GM12891 (cell line): ENCODE data around the gene FRMPD4.

Experiments
- PAX5 ChIP-seq: IDR thresholded peaks from 2 replicates; pipeline ENCODE4 v1.6.1; 2011; ENCODE audit warnings: low read length, moderate library complexity, mild to moderate bottlenecking; ENCODE audit not compliant: insufficient read depth, severe bottlenecking
- POLR2A ChIP-seq: IDR thresholded peaks from 2 replicates; pipeline ENCODE4 v1.6.1; 2011; ENCODE audit warnings: low read depth, low read length, control low read depth
- POLR2AphosphoS5 ChIP-seq: IDR thresholded peaks from 2 replicates; pipeline ENCODE4 v1.6.1; 2011; ENCODE audit warnings: low read depth, low read length, control low read depth
- POU2F2 ChIP-seq: IDR thresholded peaks from 2 replicates; pipeline ENCODE4 v1.6.1; 2011; ENCODE audit warnings: low read depth, mild to moderate bottlenecking, control low read depth, low read length, moderate library complexity
- SPI1 ChIP-seq: IDR thresholded peaks from 2 replicates; pipeline ENCODE4 v1.6.1; 2011; ENCODE audit warnings: low read depth, low read length, control low read depth
- TAF1 ChIP-seq: IDR thresholded peaks from 2 replicates; pipeline ENCODE4 v1.6.1; 2011; ENCODE audit warnings: low read depth, low read length, control low read depth

DNA sequence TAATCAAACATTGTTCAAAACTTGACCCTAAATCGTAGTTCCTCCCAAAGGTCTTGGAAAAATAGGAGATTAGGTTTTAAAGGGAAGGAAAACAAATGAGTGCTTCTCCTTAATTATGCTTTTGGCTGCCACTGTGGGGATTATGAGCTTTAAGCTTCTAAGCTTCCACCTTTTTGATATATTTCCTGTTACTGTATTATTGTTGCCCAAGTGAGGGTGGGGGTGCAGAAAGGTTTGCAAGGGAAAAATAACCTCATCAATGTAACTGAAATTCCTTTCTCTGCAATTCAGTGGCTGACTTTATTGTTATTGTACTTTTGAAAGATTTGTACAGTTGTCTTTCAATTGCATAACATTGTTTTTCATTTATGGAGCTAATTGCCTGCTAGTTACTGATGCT, 285.1 kb downstream of the FRMPD4 start:
- no peak for TF ChIP-seq POLR2A
- TF ChIP-seq TAF1, result no peak
- no peak for TF ChIP-seq POLR2AphosphoS5
- TF ChIP-seq SPI1, result no peak
- no peak for TF ChIP-seq PAX5
- TF ChIP-seq POU2F2, result no peak
